Upper lobe of left lung (tissue), 4 donors: ENCODE measurements around the gene ITPKC.

Experiments used
- EP300 ChIP-seq, 4 donors: sonication (generic); formaldehyde crosslinking; IDR thresholded peaks; one replicate each; pipeline ENCODE4 v1.5.1; 2017; ENCODE audit warnings: antibody characterized with exemption in 4 of 4, control low read depth in 2 of 4
- POLR2A ChIP-seq, 4 donors: fragments of 450-650 bp; IDR thresholded peaks; one replicate each; pipeline ENCODE4 v1.5.1; 2016 to 2017; ENCODE audit warnings: antibody characterized with exemption in 4 of 4, mild to moderate bottlenecking in 2 of 4
- POLR2AphosphoS5 ChIP-seq, 2 donors: sonication (generic); formaldehyde crosslinking; IDR thresholded peaks; one replicate each; pipeline ENCODE4 v1.5.1; 2017; ENCODE audit warnings: antibody characterized with exemption in 2 of 2
- TF ChIP-seq, protein P1 (sequence below), 6 experiments: fragments of 450-650 bp in 4 of 6; fragments of 200-600 bp in 2 of 6; sonication (generic) in 2 of 6; IDR thresholded peaks; one replicate each; pipeline ENCODE4 v1.5.1; 2016 to 2019; ENCODE audit warnings: antibody characterized with exemption in 6 of 6

DNA sequence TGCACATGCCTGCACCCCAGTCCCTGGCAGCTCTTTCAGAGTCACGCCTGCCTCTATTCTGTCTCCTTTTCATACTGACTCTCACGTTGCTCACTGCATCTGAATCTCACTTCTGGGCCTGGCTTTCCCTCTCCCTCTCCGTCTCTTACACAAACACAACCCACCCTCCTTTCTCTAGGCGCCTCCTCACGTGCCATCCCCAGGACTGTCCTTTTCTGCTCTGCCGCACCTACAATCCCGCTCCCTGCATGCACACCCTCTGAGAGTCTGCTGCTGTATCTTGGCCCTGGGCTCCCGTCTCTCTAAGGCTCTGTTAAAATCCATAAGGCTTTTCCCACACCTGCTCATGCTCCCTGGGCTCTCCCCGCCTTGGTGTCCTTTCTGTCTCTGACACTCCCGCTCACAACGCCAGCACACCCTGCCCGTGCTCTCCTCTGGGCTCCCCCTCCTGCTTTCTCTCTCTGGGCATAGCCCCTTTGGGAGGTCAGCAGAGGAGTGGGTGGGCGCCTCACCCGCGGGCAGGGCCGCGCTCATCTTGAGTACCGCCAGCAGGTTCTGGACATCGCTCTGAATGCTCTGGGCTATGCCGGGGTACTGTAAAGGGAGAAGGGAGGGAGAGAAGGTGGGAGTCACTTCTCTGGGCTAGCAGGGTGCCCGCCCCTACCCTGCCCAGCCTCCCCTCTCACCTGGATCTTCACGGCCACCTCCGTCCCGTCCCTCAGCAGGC, 13.7 kb upstream of the ITPKC start:
- TF ChIP-seq, protein P1, sequence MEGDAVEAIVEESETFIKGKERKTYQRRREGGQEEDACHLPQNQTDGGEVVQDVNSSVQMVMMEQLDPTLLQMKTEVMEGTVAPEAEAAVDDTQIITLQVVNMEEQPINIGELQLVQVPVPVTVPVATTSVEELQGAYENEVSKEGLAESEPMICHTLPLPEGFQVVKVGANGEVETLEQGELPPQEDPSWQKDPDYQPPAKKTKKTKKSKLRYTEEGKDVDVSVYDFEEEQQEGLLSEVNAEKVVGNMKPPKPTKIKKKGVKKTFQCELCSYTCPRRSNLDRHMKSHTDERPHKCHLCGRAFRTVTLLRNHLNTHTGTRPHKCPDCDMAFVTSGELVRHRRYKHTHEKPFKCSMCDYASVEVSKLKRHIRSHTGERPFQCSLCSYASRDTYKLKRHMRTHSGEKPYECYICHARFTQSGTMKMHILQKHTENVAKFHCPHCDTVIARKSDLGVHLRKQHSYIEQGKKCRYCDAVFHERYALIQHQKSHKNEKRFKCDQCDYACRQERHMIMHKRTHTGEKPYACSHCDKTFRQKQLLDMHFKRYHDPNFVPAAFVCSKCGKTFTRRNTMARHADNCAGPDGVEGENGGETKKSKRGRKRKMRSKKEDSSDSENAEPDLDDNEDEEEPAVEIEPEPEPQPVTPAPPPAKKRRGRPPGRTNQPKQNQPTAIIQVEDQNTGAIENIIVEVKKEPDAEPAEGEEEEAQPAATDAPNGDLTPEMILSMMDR (IDR thresholded peaks at IDR 0.05) = no peak
- TF ChIP-seq POLR2A (IDR thresholded peaks at IDR 0.05) (no peak), EP300 (IDR thresholded peaks at IDR 0.05) (no peak), POLR2AphosphoS5 (IDR thresholded peaks at IDR 0.05) (no peak)
